MCF 10A (cell line): ENCODE results near the gene CSK. TPM values are rescaled to one million over a fixed set of nuclear protein-coding genes. Genes with fewer than 3 reads are reported as not detected.

ENCODE experiments used
- BruUV-seq: library from RNA; stranded (reverse); fragments of 400-500 nt; replicated peaks from 2 replicates; lab custom pipeline; 2021; lab: Mats Ljungman, UMichigan
- CTCF ChIA-PET: fragments of 300-600 bp; sonication (Branson Sonifier 250); formaldehyde crosslinking; extraction: SDS; loops from one replicate; lab custom pipeline; 2021; ENCODE audit warnings: antibody characterized with exemption, inconsistent platforms; lab: Yijun Ruan, JAX
- POLR2A ChIA-PET: fragments of 300-600, 350-650 bp; sonication (Branson Sonifier 250); formaldehyde crosslinking; extraction: SDS; loops from one replicate; lab custom pipeline; 2020; ENCODE audit warnings: antibody characterized with exemption, inconsistent platforms; lab: Yijun Ruan, JAX
- DNase-seq: peaks from one replicate; pipeline ENCODE4 v3.0.0-alpha.2; 2018; ENCODE audit not compliant: unreplicated experiment
- H3K27ac Mint-ChIP-seq: one replicate; pipeline ENCODE4 v1.8.0; 2022; ENCODE audit warnings: mild to moderate bottlenecking, low read depth, mixed read lengths; ENCODE audit not compliant: unreplicated experiment
- H3K27me3 Mint-ChIP-seq: one replicate; pipeline ENCODE4 v1.8.0; 2022; ENCODE audit warnings: mixed read lengths; ENCODE audit not compliant: insufficient read depth, unreplicated experiment
- H3K36me3 Mint-ChIP-seq: one replicate; pipeline ENCODE4 v1.8.0; 2022; ENCODE audit warnings: mild to moderate bottlenecking, moderate library complexity, mixed read lengths; ENCODE audit not compliant: insufficient read depth, unreplicated experiment
- H3K4me1 Mint-ChIP-seq: one replicate; pipeline ENCODE4 v1.8.0; 2022; ENCODE audit warnings: mixed read lengths; ENCODE audit not compliant: insufficient read depth, unreplicated experiment
- H3K4me3 Mint-ChIP-seq: one replicate; pipeline ENCODE4 v1.8.0; 2022; ENCODE audit warnings: mild to moderate bottlenecking, moderate library complexity, mixed read lengths; ENCODE audit not compliant: unreplicated experiment
- H3K9me3 Mint-ChIP-seq: one replicate; pipeline ENCODE4 v1.8.0; 2022; ENCODE audit warnings: mixed read lengths; ENCODE audit not compliant: unreplicated experiment
- intact Hi-C: fragments of 100-400 bp; cut with micrococcal nuclease; formaldehyde crosslinking; loops from 2 replicates; pipeline ENCODE4 v1.14.1; 2022
- total RNA-seq: library from RNA; stranded (reverse); gene quantifications from 2 replicates; pipeline ENCODE4 v1.2.3, GENCODE V29; 2022
- TF ChIP-seq, protein P1 (sequence below): fragments of 200-600 bp; IDR thresholded peaks from one replicate; pipeline ENCODE4 v1.8.0; 2022; ENCODE audit warnings: antibody characterized with exemption, mild to moderate bottlenecking; ENCODE audit not compliant: unreplicated experiment

Gene CSK
- total RNA-seq, 1 experiment from 2014 or later, result 65.3 TPM

DNA sequence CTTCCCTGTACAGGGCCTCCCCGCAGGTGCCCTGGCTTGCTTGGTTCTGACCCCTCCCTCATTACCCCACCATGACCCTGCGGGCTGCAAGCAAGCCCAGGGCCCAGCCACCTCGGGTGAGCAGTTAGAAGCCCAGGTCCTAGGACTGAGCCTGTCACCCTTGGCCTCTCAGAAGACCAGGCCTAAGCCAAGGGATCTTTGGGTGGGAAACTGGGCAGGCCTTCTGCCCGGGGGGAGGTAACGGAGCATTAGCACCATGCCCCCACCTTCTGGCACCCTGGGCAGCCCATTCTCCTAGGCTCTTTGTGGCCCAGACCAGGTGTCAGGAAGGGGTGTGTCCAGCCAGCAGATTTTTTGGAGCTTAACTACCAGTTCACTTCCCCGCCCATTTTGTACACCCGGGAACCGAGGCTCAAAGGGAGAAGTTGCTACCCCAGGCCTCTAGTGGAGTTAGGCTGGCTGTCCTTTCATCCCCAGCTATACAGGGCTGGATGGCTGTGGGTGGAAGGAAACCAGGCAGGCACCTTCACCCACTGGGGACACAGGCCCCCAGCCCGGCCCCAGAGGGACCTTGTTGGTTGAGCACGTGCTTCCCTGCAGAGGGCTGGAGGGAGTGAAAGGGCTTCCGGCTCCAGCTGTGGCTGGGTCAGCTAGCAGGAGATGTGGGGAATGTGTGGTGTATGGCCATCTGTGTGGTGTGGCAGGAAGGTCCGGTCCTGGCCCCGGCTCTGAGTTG is 1.4 kb downstream of the CSK start:
- TF ChIP-seq, protein P1, sequence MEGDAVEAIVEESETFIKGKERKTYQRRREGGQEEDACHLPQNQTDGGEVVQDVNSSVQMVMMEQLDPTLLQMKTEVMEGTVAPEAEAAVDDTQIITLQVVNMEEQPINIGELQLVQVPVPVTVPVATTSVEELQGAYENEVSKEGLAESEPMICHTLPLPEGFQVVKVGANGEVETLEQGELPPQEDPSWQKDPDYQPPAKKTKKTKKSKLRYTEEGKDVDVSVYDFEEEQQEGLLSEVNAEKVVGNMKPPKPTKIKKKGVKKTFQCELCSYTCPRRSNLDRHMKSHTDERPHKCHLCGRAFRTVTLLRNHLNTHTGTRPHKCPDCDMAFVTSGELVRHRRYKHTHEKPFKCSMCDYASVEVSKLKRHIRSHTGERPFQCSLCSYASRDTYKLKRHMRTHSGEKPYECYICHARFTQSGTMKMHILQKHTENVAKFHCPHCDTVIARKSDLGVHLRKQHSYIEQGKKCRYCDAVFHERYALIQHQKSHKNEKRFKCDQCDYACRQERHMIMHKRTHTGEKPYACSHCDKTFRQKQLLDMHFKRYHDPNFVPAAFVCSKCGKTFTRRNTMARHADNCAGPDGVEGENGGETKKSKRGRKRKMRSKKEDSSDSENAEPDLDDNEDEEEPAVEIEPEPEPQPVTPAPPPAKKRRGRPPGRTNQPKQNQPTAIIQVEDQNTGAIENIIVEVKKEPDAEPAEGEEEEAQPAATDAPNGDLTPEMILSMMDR, result no peak
- no peaks in the 10 kb centered on the region for H3K9me3 Mint-ChIP-seq
- H3K4me3 Mint-ChIP-seq, result peak overlapping the region; percentile 92
- peak overlapping the region; percentile 85 for H3K27ac Mint-ChIP-seq
- H3K4me1 Mint-ChIP-seq, result peaks cover 29% of the 10 kb centered on the region
- peak; percentile 52 for DNase-seq
- POLR2A ChIA-PET, result interaction anchor here (0.6 to 4.3 kb wide), 17 partner anchors 9 to 668 kb away, joined by 3 to 33 read pairs (median 4); partner anchors contain the start of genes CLK3, FAM219B and SIN3A
- no peaks in the 10 kb centered on the region for H3K27me3 Mint-ChIP-seq
- no peaks in the 10 kb centered on the region for H3K36me3 Mint-ChIP-seq
- CTCF ChIA-PET, result interaction anchor here (0.7 to 5.8 kb wide), 14 partner anchors 10 to 408 kb away, joined by 3 to 26 read pairs (median 4); no protein-coding TSS in a partner anchor
- intact Hi-C loops, result loop anchor here (10.0 kb wide), 1 partner anchor 422 kb away; the partner anchor contains the start of gene C15orf39
- BruUV-seq, result TSS peak; percentile 23

DNA sequence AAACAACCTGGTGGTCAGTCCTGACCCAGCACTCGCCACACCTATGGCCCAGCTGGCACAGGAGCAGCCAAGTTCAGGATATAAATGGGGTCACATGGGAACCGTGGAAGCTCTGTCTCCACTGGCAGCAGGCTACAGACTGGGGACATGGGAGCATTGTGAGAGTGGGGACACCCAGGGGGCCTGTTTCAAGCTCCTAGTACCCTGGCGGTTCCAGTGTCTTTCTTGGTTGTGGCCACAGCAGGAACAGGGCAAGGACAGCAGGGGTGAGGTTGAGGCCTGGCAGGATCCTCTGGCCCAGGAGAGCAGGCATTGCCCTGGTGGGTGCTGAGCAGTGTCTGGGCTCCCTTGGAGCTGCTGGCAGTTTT is 1.9 kb downstream of the CSK start:
- intact Hi-C loops, result loop anchor here (10.0 kb wide), 1 partner anchor 421 kb away; the partner anchor contains the start of gene C15orf39
- Mint-ChIP-seq H3K27ac (peak overlapping the region; percentile 85), H3K27me3 (no peaks in the 10 kb centered on the region), H3K4me1 (peaks cover 34% of the 10 kb centered on the region), H3K36me3 (no peaks in the 10 kb centered on the region), H3K4me3 (peak overlapping the region; percentile 92), H3K9me3 (no peaks in the 10 kb centered on the region)
- no TSS peak for BruUV-seq
- TF ChIP-seq, protein P1, result no peak
- ChIA-PET CTCF (interaction anchor here (0.6 to 3.9 kb wide), 12 partner anchors 9 to 408 kb away, joined by 3 to 26 read pairs (median 4); no protein-coding TSS in a partner anchor), POLR2A (interaction anchor here (0.6 to 4.3 kb wide), 15 partner anchors 8 to 667 kb away, joined by 3 to 33 read pairs (median 4); partner anchors contain the start of genes FAM219B and SIN3A)
- no peak for DNase-seq

DNA sequence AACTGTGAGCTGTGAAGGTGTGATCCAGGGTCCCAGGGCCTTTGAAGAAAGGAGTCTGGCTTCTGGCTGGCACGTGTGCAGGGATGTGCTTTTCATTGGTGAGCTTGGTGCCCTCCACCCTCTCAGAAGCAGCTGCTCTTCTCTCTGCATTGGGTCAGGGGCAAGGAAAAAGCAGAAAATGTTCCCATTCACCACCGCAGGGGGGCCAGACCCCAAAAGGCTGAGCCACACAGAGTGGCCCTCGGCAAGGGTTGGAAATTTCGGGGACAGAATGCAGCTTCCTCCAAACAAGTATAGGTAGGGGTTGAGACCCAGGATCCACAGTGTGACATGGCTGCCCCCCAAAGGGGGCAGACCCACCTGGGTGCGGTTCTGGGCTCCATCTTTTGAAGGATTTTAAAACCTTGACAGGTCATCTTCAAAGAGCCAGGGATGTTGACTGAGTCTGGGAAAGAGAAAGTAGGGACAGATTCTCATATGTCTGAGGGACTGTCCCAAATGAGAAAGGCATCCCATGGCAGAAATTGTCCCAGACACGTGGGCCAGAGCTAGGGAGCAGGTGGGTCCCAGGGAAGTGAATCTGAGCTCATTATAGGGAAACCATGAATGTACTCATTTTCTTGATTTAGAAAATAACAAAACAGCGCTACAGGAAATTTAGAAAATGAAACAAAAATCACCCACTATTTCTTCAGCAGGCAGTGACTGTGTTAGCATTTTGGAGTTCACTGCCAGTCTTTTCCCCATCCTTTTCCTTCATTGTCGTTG is 2.7 kb downstream of the CSK start:
- intact Hi-C loops, result loop anchor here (10.0 kb wide), 1 partner anchor 420 kb away; the partner anchor contains the start of gene C15orf39
- Mint-ChIP-seq H3K4me1 (peaks cover 40% of the 10 kb centered on the region), H3K27ac (no peak overlapping the region), H3K4me3 (peak overlapping the region; percentile 92), H3K27me3 (no peaks in the 10 kb centered on the region), H3K36me3 (no peaks in the 10 kb centered on the region), H3K9me3 (no peaks in the 10 kb centered on the region)
- TF ChIP-seq, protein P1, result no peak
- ChIA-PET CTCF (interaction anchor here (0.6 to 3.3 kb wide), 10 partner anchors 9 to 167 kb away, joined by 3 to 26 read pairs (median 4); no protein-coding TSS in a partner anchor), POLR2A (interaction anchor here (0.7 to 2.0 kb wide), 5 partner anchors 13 to 165 kb away, joined by 3 to 10 read pairs (median 5); partner anchors contain the start of gene FAM219B)
- DNase-seq, result no peak
- BruUV-seq, result no TSS peak
